K562 treated with DMSO at 1 percent for 12 hours (cell line): Measurements from ENCODE around the gene MRS2. TPM values are rescaled to one million over a fixed set of nuclear protein-coding genes. Genes with fewer than 3 reads are reported as not detected.

Experiments used
- total RNA-seq: library from RNA; unstranded; fragments of 300-600 nt; gene quantifications from 2 replicates; pipeline ENCODE4 v1.2.3, GENCODE V29; 2022; ENCODE audit not compliant: insufficient read depth

MRS2 gene
- 14.8 and 33.3 TPM in 2 replicates for total RNA-seq

GRCh38 chr6:24402697-24403500, at the start of gene MRS2:
Gene MRS2 (plus strand): TSS chr6:24402936. CDS start chr6:24403047, 111 bp downstream.

DNA sequence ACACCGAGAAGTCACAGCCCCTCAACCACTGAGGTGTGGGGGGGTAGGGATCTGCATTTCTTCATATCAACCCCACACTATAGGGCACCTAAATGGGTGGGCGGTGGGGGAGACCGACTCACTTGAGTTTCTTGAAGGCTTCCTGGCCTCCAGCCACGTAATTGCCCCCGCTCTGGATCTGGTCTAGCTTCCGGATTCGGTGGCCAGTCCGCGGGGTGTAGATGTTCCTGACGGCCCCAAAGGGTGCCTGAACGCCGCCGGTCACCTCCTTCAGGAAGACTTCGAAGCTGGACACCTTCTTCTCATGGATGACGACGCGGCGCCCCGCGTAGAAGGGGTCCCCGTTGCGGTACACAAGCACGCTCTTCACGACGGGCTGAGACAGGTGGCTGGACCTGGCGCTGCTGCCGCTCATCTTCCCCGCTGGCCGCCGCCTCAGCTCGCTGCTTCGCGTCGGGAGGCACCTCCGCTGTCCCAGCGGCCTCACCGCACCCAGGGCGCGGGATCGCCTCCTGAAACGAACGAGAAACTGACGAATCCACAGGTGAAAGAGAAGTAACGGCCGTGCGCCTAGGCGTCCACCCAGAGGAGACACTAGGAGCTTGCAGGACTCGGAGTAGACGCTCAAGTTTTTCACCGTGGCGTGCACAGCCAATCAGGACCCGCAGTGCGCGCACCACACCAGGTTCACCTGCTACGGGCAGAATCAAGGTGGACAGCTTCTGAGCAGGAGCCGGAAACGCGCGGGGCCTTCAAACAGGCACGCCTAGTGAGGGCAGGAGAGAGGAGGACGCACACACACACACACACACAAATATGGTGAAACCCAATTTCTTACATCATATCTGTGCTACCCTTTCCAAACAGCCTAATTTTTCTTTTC, 45.2 kb upstream of the MRS2 start, which contains the start of gene DCDC2:
Gene DCDC2, minus strand, starts transcription at position 724 of the 883 bp plus-strand sequence. Its CDS starts 309 bp downstream, at position 415.

Other genes with a start within 250 kb of the MRS2 start
- gene DCDC2, start 44.9 kb upstream of the MRS2 start, total RNA-seq: not detected in 2 replicates
- 0.84 TPM in 1 of 2 replicates, not detected in the other for gene GPLD1, start 86.6 kb downstream of the MRS2 start, total RNA-seq
- 4.1 and 13.9 TPM in 2 replicates for gene ALDH5A1, start 92.0 kb downstream of the MRS2 start, total RNA-seq
- 0.11 and 0.14 TPM in 2 replicates for gene KIAA0319, start 243.3 kb downstream of the MRS2 start, total RNA-seq